Activated naive CD8-positive, alpha-beta T cell (primary cell): ENCODE data around the gene NCAN.
"Not testable (repeated sequence)": the region's sequence is repeated elsewhere in the genome, so short reads cannot be mapped to it uniquely, and the experiment has no call there.

Source experiments
- H3K27ac Mint-ChIP-seq: one replicate; pipeline ENCODE4 v1.8.0; 2021; ENCODE audit warnings: mixed read lengths
- H3K27me3 Mint-ChIP-seq: one replicate; pipeline ENCODE4 v1.8.0; 2021; ENCODE audit warnings: mixed read lengths
- H3K36me3 Mint-ChIP-seq: one replicate; pipeline ENCODE4 v1.8.0; 2021; ENCODE audit warnings: mixed read lengths
- H3K4me1 Mint-ChIP-seq: one replicate; pipeline ENCODE4 v1.8.0; 2021; ENCODE audit warnings: low read depth, mixed read lengths
- H3K4me3 Mint-ChIP-seq: one replicate; pipeline ENCODE4 v1.8.0; 2021; ENCODE audit warnings: mild to moderate bottlenecking, mixed read lengths
- H3K9me3 Mint-ChIP-seq: one replicate; pipeline ENCODE4 v1.8.0; 2021; ENCODE audit warnings: low read depth, mixed read lengths

The NCAN gene

GRCh38 chr19:19226204-19226603, 14.4 kb downstream of the NCAN start:
- Mint-ChIP-seq H3K9me3 (no peaks in the 10 kb centered on the region), H3K27me3 (peaks cover 2% of the 10 kb centered on the region), H3K4me1 (peaks cover 4% of the 10 kb centered on the region), H3K36me3 (no peaks in the 10 kb centered on the region), H3K27ac (no peak overlapping the region), H3K4me3 (no peak overlapping the region)

GRCh38 chr19:19226663-19227062, 14.9 kb downstream of the NCAN start:
- no peaks in the 10 kb centered on the region for H3K9me3 Mint-ChIP-seq
- peaks cover 2% of the 10 kb centered on the region for H3K27me3 Mint-ChIP-seq
- no peak overlapping the region for H3K4me3 Mint-ChIP-seq
- peaks cover 4% of the 10 kb centered on the region for H3K4me1 Mint-ChIP-seq
- H3K27ac Mint-ChIP-seq = no peak overlapping the region
- no peaks in the 10 kb centered on the region for H3K36me3 Mint-ChIP-seq

- no peak overlapping the region for H3K4me3 Mint-ChIP-seq
- no peaks in the 10 kb centered on the region for H3K36me3 Mint-ChIP-seq
- no peak overlapping the region for H3K27ac Mint-ChIP-seq
- H3K27me3 Mint-ChIP-seq = peaks cover 2% of the 10 kb centered on the region
- peaks cover 4% of the 10 kb centered on the region for H3K4me1 Mint-ChIP-seq
- H3K9me3 Mint-ChIP-seq = no peaks in the 10 kb centered on the region
These were observed 15.5 kb downstream of the NCAN start for GRCh38 chr19:19227217-19227616.

GRCh38 chr19:19229701-19230100, 17.9 kb downstream of the NCAN start:
- H3K4me1 Mint-ChIP-seq = peaks cover 4% of the 10 kb centered on the region
- H3K9me3 Mint-ChIP-seq = no peaks in the 10 kb centered on the region
- no peak overlapping the region for H3K4me3 Mint-ChIP-seq
- H3K27ac Mint-ChIP-seq = no peak overlapping the region
- no peaks in the 10 kb centered on the region for H3K36me3 Mint-ChIP-seq
- peaks cover 2% of the 10 kb centered on the region for H3K27me3 Mint-ChIP-seq

- Mint-ChIP-seq H3K4me3 (no peak overlapping the region), H3K27ac (no peak overlapping the region), H3K27me3 (peaks cover 2% of the 10 kb centered on the region), H3K9me3 (peaks cover 3% of the 10 kb centered on the region), H3K36me3 (no peaks in the 10 kb centered on the region), H3K4me1 (no peaks in the 10 kb centered on the region)
These were observed 19.2 kb downstream of the NCAN start for GRCh38 chr19:19230999-19231398.

- H3K4me1 Mint-ChIP-seq = no peaks in the 10 kb centered on the region
- peaks cover 2% of the 10 kb centered on the region for H3K27me3 Mint-ChIP-seq
- peaks cover 2% of the 10 kb centered on the region for H3K36me3 Mint-ChIP-seq
- H3K27ac Mint-ChIP-seq = no peak overlapping the region
- H3K4me3 Mint-ChIP-seq = no peak overlapping the region
- H3K9me3 Mint-ChIP-seq = peaks cover 6% of the 10 kb centered on the region
These were observed 20.5 kb downstream of the NCAN start for GRCh38 chr19:19232261-19232721.

- H3K27ac Mint-ChIP-seq = no peak overlapping the region
- peaks cover 2% of the 10 kb centered on the region for H3K36me3 Mint-ChIP-seq
- peaks cover 6% of the 10 kb centered on the region for H3K9me3 Mint-ChIP-seq
- no peak overlapping the region for H3K4me3 Mint-ChIP-seq
- peaks cover 10% of the 10 kb centered on the region for H3K27me3 Mint-ChIP-seq
- no peaks in the 10 kb centered on the region for H3K4me1 Mint-ChIP-seq
These were observed 22.6 kb downstream of the NCAN start for GRCh38 chr19:19234220-19234816.

GRCh38 chr19:19236173-19236572, 24.4 kb downstream of the NCAN start:
- H3K4me1 Mint-ChIP-seq = no peaks in the 10 kb centered on the region
- H3K36me3 Mint-ChIP-seq = peaks cover 2% of the 10 kb centered on the region
- H3K9me3 Mint-ChIP-seq = peaks cover 6% of the 10 kb centered on the region
- H3K27ac Mint-ChIP-seq = no peak overlapping the region
- H3K4me3 Mint-ChIP-seq = no peak overlapping the region
- H3K27me3 Mint-ChIP-seq = peaks cover 14% of the 10 kb centered on the region

GRCh38 chr19:19238126-19238894, 26.6 kb downstream of the NCAN start:
- H3K27me3 Mint-ChIP-seq = peaks cover 15% of the 10 kb centered on the region
- H3K36me3 Mint-ChIP-seq = peaks cover 2% of the 10 kb centered on the region
- no peaks in the 10 kb centered on the region for H3K4me1 Mint-ChIP-seq
- no peak overlapping the region for H3K27ac Mint-ChIP-seq
- H3K4me3 Mint-ChIP-seq = no peak overlapping the region
- H3K9me3 Mint-ChIP-seq = peaks cover 6% of the 10 kb centered on the region

- Mint-ChIP-seq H3K27ac (no peak overlapping the region), H3K36me3 (peaks cover 2% of the 10 kb centered on the region), H3K9me3 (peaks cover 6% of the 10 kb centered on the region), H3K4me1 (no peaks in the 10 kb centered on the region), H3K27me3 (peaks cover 15% of the 10 kb centered on the region), H3K4me3 (no peak overlapping the region)
These were observed 27.9 kb downstream of the NCAN start for GRCh38 chr19:19239675-19240074.

GRCh38 chr19:19240476-19240875, 28.7 kb downstream of the NCAN start:
- Mint-ChIP-seq H3K9me3 (peaks cover 6% of the 10 kb centered on the region), H3K4me1 (no peaks in the 10 kb centered on the region), H3K27me3 (peaks cover 15% of the 10 kb centered on the region), H3K36me3 (peaks cover 2% of the 10 kb centered on the region), H3K27ac (no peak overlapping the region), H3K4me3 (no peak overlapping the region)

GRCh38 chr19:19250196-19250801, 38.5 kb downstream of the NCAN start:
- Mint-ChIP-seq H3K4me3 (no peak overlapping the region), H3K9me3 (no peaks in the 10 kb centered on the region), H3K27ac (no peak overlapping the region), H3K36me3 (no peaks in the 10 kb centered on the region), H3K4me1 (no peaks in the 10 kb centered on the region), H3K27me3 (peaks cover 19% of the 10 kb centered on the region)

GRCh38 chr19:19253409-19253808, 41.7 kb downstream of the NCAN start:
- not testable (repeated sequence) for H3K4me1 Mint-ChIP-seq, H3K36me3 Mint-ChIP-seq, H3K9me3 Mint-ChIP-seq, H3K27ac Mint-ChIP-seq, H3K4me3 Mint-ChIP-seq
- H3K27me3 Mint-ChIP-seq = peaks cover 29% of the 10 kb centered on the region

- H3K9me3 Mint-ChIP-seq = no peaks in the 10 kb centered on the region
- no peaks in the 10 kb centered on the region for H3K36me3 Mint-ChIP-seq
- H3K4me1 Mint-ChIP-seq = peaks cover 4% of the 10 kb centered on the region
- H3K27me3 Mint-ChIP-seq = peaks cover 33% of the 10 kb centered on the region
- no peak overlapping the region for H3K27ac Mint-ChIP-seq
- no peak overlapping the region for H3K4me3 Mint-ChIP-seq
These were observed 44.6 kb downstream of the NCAN start for GRCh38 chr19:19256072-19256969.

- Mint-ChIP-seq H3K9me3 (no peaks in the 10 kb centered on the region), H3K4me1 (peaks cover 7% of the 10 kb centered on the region), H3K27me3 (peaks cover 31% of the 10 kb centered on the region)
These were observed 45.4 kb downstream of the NCAN start for GRCh38 chr19:19257137-19257536.

More at GRCh38 chr19:19257137-19257536, 45.4 kb downstream of the NCAN start:
- H3K36me3 Mint-ChIP-seq = no peaks in the 10 kb centered on the region
- no peak overlapping the region for H3K4me3 Mint-ChIP-seq
- H3K27ac Mint-ChIP-seq = no peak overlapping the region
